ENCODE results near the gene PEF1.

GRCh38 chr1:31620631-31621497, 23.8 kb downstream of the PEF1 start:
- TF ChIP-seq EGR1 (IDR thresholded peaks at IDR 0.05) (no peak), MAX (IDR thresholded peaks at IDR 0.05) (no peak), REST (IDR thresholded peaks at IDR 0.05; ENCODE audit: low read depth) (no peak), TAF1 (IDR thresholded peaks at IDR 0.05; ENCODE audit: low read depth) (no peak), RAD21 (IDR thresholded peaks at IDR 0.05; ENCODE audit: low read depth) (no peak)
